K562 (cell line): ENCODE measurements around the gene PRKCE.

Source experiments
- CHCHD3 ChIP-seq: fragments of 250-450 bp; sonication (Bioruptor Pico); IDR thresholded peaks from 2 replicates; pipeline ENCODE4 v2.1.2; 2022; ENCODE audit warnings: mild to moderate bottlenecking
- JUND ChIP-seq, 2 experiments: IDR thresholded peaks; 2 replicates in 1 of 2; 3 replicates in 1 of 2; pipeline ENCODE4 v1.6.1; 2011; ENCODE audit warnings: borderline replicate concordance in 2 of 2, low read depth in 2 of 2, low read length in 2 of 2, improper control_type of control experiment in 1 of 2, missing biosample characterization in 1 of 2, missing genetic modification characterization in 1 of 2, missing genetic modification reagents in 1 of 2
- L3MBTL2 ChIP-seq: fragments of 450-650 bp; IDR thresholded peaks from 2 replicates; pipeline ENCODE4 v1.6.1; 2016; ENCODE audit warnings: mild to moderate bottlenecking, moderate library complexity
- NR1H2 ChIP-seq: sonication (generic); formaldehyde crosslinking; IDR thresholded peaks from 2 replicates; pipeline ENCODE4 v1.4.0; 2020; ENCODE audit warnings: mild to moderate bottlenecking, missing genetic modification reagents
- PHF20 ChIP-seq: fragments of 450-650 bp; IDR thresholded peaks from 2 replicates; pipeline ENCODE4 v1.6.1; 2018; ENCODE audit not compliant: partially characterized antibody
- PHTF2 ChIP-seq: fragments of 250-450 bp; sonication (Bioruptor Pico); IDR thresholded peaks from 2 replicates; pipeline ENCODE4 v1.5.0; 2021; ENCODE audit warnings: mild to moderate bottlenecking
- POLR2AphosphoS2 ChIP-seq: IDR thresholded peaks from 2 replicates; pipeline ENCODE4 v1.6.1; 2012; ENCODE audit warnings: low read length, improper control_type of control experiment
- RBM17 ChIP-seq: fragments of 200-400 bp; formaldehyde crosslinking; IDR thresholded peaks from 2 replicates; pipeline ENCODE4 v1.6.1; 2017; ENCODE audit warnings: low read depth, mild to moderate bottlenecking, low read length, borderline replicate concordance
- SRSF1 ChIP-seq: fragments of 200-400 bp; formaldehyde crosslinking; IDR thresholded peaks from 2 replicates; pipeline ENCODE4 v1.6.1; 2017; ENCODE audit warnings: mild to moderate bottlenecking, low read depth, low read length, moderate library complexity
- ZBTB43 ChIP-seq: sonication (generic); formaldehyde crosslinking; IDR thresholded peaks from 2 replicates; pipeline ENCODE4 v1.8.0; 2023; ENCODE audit warnings: mild to moderate bottlenecking, missing genetic modification reagents
- ZC3H4 ChIP-seq: sonication (generic); formaldehyde crosslinking; IDR thresholded peaks from 2 replicates; pipeline ENCODE4 v1.9.0; 2021; ENCODE audit warnings: missing genetic modification reagents, borderline replicate concordance
- ZSCAN32 ChIP-seq: fragments of 450-650 bp; formaldehyde crosslinking; IDR thresholded peaks from 2 replicates; pipeline ENCODE4 v1.4.0; 2020; ENCODE audit warnings: mild to moderate bottlenecking, moderate library complexity

- TF ChIP-seq SRSF1: no peak
- no peak for TF ChIP-seq L3MBTL2
- TF ChIP-seq NR1H2 (CRISPR knock-in tag): no peak
- no peak for TF ChIP-seq PHTF2 (CRISPR knock-in tag)
- no peak for TF ChIP-seq RBM17
- no peak for TF ChIP-seq CHCHD3
- TF ChIP-seq PHF20: no peak
- TF ChIP-seq ZSCAN32 (CRISPR knock-in tag): no peak
- TF ChIP-seq POLR2AphosphoS2: no peak
- no peak for TF ChIP-seq ZC3H4
- no peak for TF ChIP-seq JUND (IDR thresholded peaks at IDR 0.05; ENCODE audit: borderline replicate concordance, low read depth, low read length)
- TF ChIP-seq JUND (tag; IDR thresholded peaks at IDR 0.05; ENCODE audit: borderline replicate concordance, low read depth, low read length): no peak
- TF ChIP-seq ZBTB43 (CRISPR knock-in tag): no peak
Measured at GRCh38 chr2:45758018-45758417, 106.5 kb downstream of the PRKCE start.
